ENCODE measurements around the gene CD2AP.
"Not testable (repeated sequence)": the region's sequence is repeated elsewhere in the genome, so short reads cannot be mapped to it uniquely, and the experiment has no call there.

The CD2AP gene

DNA sequence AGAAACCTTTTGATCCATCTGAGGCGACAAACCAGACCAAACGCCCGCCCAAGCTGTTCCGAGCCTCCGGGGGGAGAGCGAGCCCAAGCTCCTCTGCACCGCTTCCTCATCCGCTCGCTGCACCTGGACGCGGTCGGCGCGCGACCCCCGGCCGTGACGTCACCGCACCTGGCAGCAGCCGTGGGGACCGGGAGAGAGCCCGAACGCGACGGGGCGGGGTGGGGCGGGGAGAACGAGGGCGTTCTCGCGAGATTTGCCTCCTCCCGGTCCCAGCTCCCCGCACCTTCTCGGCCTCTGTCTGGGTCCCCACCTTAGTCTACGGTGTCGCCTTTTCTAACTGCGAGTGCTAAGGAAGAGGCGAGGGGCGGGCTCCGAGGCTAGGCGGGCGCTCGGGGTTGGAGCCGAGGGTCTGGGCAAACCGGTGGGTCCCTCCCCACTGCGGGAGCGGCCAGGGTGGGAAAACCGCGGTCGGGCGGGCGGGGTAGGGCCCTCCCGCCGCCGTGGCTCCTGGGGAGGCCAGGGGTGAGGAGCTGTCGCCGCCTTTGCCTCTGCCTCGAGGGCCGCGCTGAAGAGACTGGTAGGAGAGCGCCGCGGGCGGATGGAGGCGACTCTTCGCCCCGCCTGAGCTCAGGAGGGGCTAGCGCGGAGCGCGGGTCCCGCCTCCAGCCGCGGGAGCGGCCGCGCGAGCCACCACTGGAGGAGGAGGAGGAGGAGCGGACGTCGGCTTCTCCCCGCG, at the start of gene CD2AP:
TSS of gene CD2AP (plus strand) at position 293 of the 736 bp plus-strand sequence. CDS start 456 bp downstream, outside the sequence.
- peak; percentile 94 for DNase-seq

- no peak for DNase-seq
Measured at GRCh38 chr6:47428288-47428687, 49.3 kb upstream of the CD2AP start.

DNA sequence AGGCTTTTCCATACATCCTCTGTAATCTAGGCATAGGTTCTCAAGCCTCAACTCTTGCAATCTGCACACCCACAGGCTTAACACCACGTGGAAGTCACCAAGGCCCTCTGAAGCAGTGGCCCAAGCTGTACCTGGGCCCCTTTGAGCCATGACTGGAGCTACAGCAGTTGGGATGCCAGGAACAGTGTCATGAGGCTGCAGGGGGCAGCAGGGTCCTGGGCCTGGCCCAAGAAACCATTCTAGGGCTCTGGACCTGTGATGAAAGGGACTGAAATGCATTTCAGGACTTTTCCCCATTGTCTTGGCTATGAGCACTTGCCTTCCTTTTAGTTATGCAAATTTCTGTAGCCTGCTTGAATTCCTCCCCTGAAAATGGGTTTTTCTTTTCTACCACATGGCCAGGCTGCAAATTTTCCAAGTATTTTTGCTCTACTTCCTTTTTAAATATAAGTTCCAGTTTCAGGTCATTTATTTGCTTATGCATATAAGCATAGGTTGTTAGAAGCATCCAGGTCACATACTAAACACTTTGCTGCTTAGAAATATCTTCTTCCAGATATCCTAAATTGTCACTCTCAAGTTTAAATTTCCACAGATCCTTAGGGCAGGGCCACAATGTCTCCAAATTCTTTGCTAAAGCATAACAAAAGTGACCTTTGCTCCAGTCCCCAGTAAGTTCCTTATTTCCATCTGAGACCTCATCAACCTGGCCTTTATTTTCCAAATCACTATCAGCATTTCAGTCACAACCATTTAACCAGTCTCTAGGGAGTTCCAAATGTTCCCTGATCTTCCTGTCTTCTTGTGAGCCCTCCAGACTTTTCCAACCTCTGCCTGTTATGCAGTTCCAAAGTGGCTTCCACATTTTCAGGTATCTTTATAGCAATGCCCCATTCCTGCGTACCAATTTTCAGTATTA, 48.6 kb upstream of the CD2AP start:
- no peak for DNase-seq

DNA sequence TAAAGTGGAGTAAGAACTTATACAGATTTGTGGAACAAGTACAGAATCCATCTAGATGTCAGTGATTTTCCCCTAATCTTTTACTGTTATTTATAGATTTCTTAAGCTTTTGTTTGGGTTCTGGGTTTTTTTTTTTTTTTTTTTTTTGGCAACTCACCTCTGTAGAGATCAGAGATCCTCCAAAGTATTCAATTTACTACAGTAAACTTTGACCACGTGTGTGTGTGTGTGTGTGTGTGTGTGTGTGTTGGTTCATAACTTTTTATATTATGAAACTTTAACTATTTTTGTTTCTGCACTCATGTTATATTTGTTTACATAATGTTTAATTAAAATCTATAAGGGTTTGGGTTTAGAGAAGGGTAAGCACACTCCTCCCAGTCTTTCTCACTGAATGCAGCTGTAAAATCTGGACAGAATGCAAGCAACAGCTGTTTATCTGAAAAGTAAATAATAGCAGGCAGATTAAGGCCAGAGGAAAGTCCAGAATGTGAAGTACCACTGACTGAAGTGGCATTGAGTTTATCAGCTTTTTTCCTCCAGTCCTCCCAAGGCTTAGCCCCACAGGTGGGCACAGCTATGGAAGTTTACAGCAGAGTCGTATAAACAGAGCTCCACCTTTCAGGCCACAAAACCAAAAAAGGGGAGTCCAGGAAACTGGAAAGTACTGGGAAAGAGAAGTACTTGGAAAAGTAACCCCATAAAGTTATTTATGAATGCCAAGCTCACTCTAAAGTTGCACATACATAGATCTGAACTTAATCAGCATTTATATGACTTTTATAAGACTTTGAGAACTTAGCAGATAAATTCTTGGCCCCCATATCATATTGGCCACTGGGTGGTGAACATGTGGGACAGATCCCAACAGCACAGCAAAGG, 43.0 kb upstream of the CD2AP start:
- no peak for DNase-seq

- no peak for DNase-seq
Measured at GRCh38 chr6:47435254-47435612, 42.4 kb upstream of the CD2AP start.

DNA sequence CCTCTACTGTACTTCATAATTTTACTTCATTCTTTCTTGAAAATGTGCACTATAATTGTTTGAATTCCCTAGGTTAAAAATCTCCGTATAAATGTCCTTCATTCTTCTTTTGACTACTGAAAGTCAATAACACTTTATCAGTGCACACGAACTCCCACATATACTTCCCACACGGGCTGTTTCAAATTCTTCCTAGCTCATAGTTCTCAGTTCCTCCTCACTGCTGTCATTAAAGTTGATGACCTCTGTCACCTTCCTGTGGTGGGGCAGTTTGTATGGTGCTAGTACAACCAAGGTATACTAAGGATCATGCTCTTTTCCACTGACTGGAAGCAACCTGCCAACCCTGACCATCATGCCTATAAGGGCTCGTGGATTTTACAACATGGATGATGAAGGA, 40.0 kb upstream of the CD2AP start:
- peak; percentile 64 for DNase-seq

GRCh38 chr6:47438481-47439347, 38.9 kb upstream of the CD2AP start:
- peak; percentile 30 for DNase-seq

DNA sequence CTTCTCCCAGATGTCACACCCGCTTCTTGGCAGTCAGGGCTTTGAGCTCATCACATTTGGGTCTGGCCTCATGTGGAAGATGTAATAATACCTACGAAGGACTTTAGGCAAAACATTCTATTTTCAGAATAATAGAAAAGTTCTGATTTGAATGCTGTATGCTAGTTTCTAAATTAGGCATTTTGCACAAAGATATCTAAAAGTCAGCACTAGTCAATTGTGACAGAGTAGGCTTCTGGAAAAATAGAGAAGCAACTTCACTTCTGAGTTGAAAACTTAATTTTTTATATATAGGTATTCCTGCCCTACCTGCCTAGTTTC, 38.3 kb upstream of the CD2AP start:
- DNase-seq: no peak

- DNase-seq: peak; percentile 41
Measured at GRCh38 chr6:47440719-47441118, 36.9 kb upstream of the CD2AP start.

DNA sequence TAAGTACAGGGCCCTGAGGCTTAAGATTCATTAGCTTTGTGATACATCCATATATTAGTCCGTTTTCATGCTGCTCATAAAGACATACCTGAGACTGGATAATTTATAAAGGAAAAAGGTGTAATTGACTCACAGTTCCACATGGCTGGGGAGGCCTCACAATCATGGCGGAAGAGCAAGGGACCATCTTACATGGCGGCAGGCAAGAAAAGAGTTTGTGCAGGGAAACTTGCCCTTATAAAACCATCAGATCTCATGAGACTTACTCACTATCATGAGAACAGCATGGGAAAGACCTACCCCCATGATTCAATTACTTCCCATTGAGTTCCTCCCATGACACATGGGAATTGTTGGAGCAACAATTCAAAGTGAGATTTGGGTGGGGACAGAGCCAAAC, 32.6 kb upstream of the CD2AP start:
- DNase-seq: not testable (repeated sequence)

GRCh38 chr6:47446669-47447330, 30.8 kb upstream of the CD2AP start:
- no peak for DNase-seq

DNA sequence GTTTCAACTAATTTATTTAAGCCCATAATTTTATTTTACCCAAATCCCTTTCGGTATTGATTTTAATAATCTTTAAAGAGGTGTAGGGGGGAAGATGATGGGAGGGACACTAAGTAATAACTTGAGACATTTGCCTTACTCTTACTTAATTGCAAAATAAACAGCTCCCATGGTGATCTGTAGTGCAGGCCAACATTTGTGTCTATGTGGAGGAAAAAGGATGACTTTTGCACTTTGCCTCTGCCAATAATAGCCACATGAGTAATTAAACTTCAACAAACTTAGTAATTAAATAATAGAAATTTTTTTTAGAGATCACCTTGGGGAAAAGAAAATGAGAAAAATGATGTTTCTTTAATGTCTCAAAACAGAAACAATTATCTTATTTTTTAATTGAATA, 29.9 kb upstream of the CD2AP start:
- no peak for DNase-seq

DNA sequence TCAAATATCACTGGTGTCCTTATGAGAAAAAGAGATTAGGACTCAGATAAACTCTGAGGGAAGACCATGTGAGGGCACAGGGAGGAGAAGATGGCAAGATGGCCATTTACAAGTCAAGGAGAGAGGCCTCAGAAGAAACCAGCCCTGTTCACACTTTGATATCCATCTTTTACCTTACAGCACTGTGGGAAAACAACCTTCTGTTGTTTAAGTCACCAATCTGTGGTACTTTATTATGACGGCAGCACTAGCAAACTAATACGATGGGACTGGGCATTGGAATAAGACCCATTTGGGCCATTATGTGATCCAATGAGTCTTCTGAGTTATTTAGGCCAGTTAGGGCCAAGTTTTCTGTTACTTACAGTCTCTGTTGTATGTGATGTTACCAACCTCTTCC, 26.4 kb upstream of the CD2AP start:
- DNase-seq: no peak

DNA sequence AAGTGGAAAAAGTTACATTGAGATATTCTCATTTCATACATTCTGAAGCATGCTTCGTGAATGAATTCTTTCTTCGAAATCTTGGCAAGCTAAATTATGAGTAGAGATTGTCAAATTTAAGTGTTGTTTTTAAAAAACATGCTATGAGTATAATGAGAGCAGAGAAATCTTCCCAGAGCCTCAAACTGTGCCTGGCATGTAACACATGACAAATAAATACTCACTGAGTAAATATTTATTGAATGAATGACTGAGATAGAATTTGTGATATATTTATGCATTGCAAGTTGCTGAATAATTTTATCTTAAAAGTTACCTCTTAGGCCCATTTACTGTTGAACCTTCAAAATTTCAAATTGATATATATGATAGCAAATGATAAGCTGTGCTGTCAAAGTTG, 24.7 kb upstream of the CD2AP start:
- DNase-seq: no peak

DNA sequence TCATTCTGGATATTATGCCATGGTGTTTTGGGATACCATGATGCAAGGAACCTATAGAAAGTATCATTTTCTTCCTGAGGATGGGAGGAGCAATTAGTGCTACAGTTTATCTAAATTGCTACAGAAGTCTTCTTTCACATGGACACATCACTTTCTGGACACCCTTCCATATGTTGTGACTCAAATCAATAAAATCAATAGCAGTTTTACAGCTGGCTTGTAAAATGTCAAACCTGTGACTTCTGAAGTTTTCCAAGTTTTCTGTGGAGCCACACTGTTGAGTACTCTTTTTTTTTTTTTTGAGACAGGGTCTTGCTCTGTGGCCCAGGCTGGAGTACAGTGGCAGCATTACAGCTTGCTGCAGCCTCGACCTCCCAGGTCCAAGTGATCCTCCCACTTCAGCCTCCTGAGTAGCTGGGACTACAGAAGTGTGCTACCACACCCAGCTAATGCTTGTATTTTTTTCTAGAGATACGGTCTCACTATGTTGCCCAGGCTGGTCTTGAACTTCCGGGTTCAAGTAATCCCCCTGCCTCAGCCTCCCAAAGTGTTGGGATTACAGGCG, 24.1 kb upstream of the CD2AP start:
- DNase-seq: no peak

DNA sequence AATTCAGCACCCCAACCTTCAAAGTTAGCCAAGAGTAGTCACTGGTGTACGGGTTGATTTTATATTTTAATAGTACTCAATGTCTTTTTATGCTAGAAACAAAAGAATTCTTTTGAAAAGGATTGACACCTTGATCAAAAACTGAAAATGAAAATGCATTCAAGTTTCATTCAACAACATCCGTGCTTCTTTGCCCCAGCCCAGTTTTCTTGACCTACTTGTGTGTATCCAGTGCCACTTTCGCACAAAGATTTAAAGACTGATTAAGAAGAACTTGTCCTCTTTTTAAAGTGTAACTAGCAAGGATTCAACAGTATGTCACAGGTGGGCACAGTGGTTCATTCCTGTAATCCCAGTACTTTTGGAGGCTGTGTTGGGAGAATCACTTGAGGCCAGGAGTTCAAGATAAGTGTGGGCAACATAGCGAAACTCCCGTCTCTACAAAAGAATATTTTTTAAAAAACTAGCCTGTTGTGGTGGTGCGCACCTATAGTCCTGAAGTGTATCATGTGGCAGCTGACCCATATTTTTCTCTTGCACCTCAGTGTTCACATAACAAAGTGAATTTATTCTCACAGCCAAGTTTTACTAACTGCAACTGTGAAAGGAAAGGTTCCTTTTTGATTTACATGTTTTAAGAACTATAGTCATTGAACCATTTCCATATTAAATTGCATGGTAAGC, 22.7 kb upstream of the CD2AP start:
- DNase-seq: no peak

DNA sequence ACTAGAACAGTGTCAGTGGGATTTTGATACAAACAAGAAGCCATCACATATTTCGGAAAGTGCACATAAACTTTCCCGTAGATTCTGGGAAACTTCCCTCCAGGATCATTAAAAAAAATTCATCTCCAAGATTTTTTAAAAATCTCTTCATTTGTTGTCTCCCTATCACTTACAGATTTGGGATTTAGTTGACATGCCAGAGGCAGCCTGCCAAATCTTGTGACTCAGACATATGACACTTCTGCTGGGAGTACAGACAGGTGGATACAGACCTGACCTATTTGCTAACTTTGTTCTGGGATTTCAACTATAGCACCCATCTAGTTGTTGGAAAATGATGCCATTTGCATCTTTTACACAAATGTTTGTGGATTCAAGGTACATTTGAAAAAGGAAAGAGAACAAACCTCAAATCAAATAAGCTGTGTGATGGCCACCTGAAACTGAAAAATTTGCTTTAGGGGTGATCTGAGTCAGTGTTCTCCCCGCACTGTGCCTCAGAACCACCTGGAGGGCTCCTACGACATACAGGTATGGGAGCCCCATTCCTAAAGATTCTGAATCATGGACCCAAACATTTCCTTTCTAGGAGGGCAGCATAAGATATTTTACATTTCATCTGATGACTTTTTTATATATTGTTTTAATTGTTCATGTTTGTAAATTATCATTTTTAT, 21.9 kb upstream of the CD2AP start:
- no peak for DNase-seq

DNA sequence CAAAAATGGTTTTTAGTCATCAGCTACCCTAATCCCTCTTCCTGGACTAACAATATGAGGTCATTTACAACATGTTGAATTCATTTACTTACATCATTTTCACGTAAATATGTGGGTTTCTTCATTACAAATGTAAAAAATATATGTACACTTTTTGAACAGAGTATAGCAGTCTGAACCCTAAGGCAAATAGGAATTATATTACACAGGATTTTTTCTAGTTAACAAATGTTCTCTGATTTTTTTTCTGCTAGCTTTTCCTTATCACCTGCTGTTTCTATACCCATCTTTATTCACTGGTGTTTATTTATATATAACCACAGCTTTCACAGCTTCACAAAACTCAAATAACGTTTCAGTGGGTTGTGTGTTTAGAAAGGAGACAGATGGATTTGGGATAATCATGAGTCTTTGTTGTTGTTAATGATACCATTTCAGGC, 21.0 kb upstream of the CD2AP start:
- DNase-seq: no peak

DNA sequence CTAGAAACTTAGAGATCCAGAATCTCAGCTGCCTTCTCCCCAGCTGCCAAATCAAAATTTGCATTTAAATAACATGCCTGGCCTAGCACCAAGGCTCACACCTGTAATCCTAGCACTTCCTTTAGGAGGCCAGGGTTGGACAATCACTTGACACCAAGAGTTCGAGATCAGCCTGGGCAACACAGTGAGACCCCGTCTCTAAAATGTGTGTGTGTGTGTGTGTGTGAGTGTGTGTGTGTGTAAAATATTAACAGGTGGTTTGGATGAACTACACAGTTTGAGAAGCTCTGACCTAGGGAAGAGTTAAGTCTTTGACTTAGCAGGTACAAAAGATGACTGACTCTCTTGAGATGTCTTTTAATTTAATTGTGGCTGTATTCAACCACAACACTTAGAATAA, 20.2 kb upstream of the CD2AP start:
- no peak for DNase-seq

DNA sequence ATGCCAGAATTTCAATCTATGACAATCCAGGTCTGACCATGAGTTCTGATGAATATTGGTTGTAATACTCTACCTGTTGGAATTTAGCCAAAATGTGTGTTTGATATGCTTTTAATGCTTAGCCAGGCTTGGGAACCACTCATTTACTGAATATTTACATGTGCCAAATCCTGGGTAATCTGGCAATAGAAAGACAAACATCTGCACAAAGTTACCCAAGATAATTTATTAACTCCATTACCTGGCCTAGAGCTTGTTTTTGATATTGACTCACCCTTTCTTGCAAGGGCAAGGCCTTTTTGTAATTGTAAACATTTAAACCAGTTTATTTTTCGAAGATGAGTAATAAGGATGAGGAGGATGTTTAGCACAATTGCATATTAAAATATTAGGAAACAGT, 13.5 kb upstream of the CD2AP start:
- DNase-seq: no peak

All from RPMI8226 (cell line).